ENCODE results near the gene CSMD2. TPM values are rescaled to one million over a fixed set of nuclear protein-coding genes. Genes with fewer than 3 reads are reported as not detected.

The CSMD2 gene
- total RNA-seq, 2 donors from 2014 or later, result not detected

- no peak overlapping the region for H3K27ac Mint-ChIP-seq
- no peaks in the 10 kb centered on the region for H3K36me3 Mint-ChIP-seq (ENCODE audit: low read depth)
- no peaks in the 10 kb centered on the region for H3K4me1 Mint-ChIP-seq
- no peaks in the 10 kb centered on the region for H3K9me3 Mint-ChIP-seq
- H3K4me3 Mint-ChIP-seq, result no peak overlapping the region
- no peak for ATAC-seq (replicated peaks)
- peaks cover 4% of the 10 kb centered on the region for H3K27me3 Mint-ChIP-seq
Measured at GRCh38 chr1:33836911-33837310, 328.1 kb downstream of the CSMD2 start.

GRCh38 chr1:33828654-33829053, 336.4 kb downstream of the CSMD2 start:
- ATAC-seq (replicated peaks), result no peak
- H3K27ac Mint-ChIP-seq, result no peak overlapping the region
- H3K4me3 Mint-ChIP-seq, result no peak overlapping the region
- H3K27me3 Mint-ChIP-seq, result peaks cover 16% of the 10 kb centered on the region
- no peaks in the 10 kb centered on the region for H3K4me1 Mint-ChIP-seq
- no peaks in the 10 kb centered on the region for H3K36me3 Mint-ChIP-seq (ENCODE audit: low read depth)
- no peaks in the 10 kb centered on the region for H3K9me3 Mint-ChIP-seq

- peaks cover 16% of the 10 kb centered on the region for H3K27me3 Mint-ChIP-seq
- H3K9me3 Mint-ChIP-seq, result no peaks in the 10 kb centered on the region
- H3K4me1 Mint-ChIP-seq, result no peaks in the 10 kb centered on the region
- no peaks in the 10 kb centered on the region for H3K36me3 Mint-ChIP-seq (ENCODE audit: low read depth)
- no peak for ATAC-seq (replicated peaks)
- no peak overlapping the region for H3K27ac Mint-ChIP-seq
- no peak overlapping the region for H3K4me3 Mint-ChIP-seq
Measured at GRCh38 chr1:33828059-33828458, 337.0 kb downstream of the CSMD2 start.

- no peaks in the 10 kb centered on the region for H3K36me3 Mint-ChIP-seq (ENCODE audit: low read depth)
- H3K27ac Mint-ChIP-seq, result no peak overlapping the region
- H3K4me1 Mint-ChIP-seq, result no peaks in the 10 kb centered on the region
- ATAC-seq (replicated peaks), result no peak
- no peaks in the 10 kb centered on the region for H3K9me3 Mint-ChIP-seq
- no peak overlapping the region for H3K4me3 Mint-ChIP-seq
- peaks cover 26% of the 10 kb centered on the region for H3K27me3 Mint-ChIP-seq
Measured at GRCh38 chr1:33826711-33827110, 338.3 kb downstream of the CSMD2 start.

GRCh38 chr1:33826311-33826710, 338.7 kb downstream of the CSMD2 start:
- no peak overlapping the region for H3K27ac Mint-ChIP-seq
- H3K27me3 Mint-ChIP-seq, result peaks cover 28% of the 10 kb centered on the region
- H3K4me3 Mint-ChIP-seq, result no peak overlapping the region
- H3K9me3 Mint-ChIP-seq, result no peaks in the 10 kb centered on the region
- H3K36me3 Mint-ChIP-seq (ENCODE audit: low read depth), result no peaks in the 10 kb centered on the region
- no peak for ATAC-seq (replicated peaks)
- no peaks in the 10 kb centered on the region for H3K4me1 Mint-ChIP-seq

GRCh38 chr1:33825506-33825905, 339.5 kb downstream of the CSMD2 start:
- H3K9me3 Mint-ChIP-seq, result no peaks in the 10 kb centered on the region
- no peaks in the 10 kb centered on the region for H3K36me3 Mint-ChIP-seq (ENCODE audit: low read depth)
- no peaks in the 10 kb centered on the region for H3K4me1 Mint-ChIP-seq
- H3K4me3 Mint-ChIP-seq, result no peak overlapping the region
- no peak for ATAC-seq (replicated peaks)
- no peak overlapping the region for H3K27ac Mint-ChIP-seq
- peaks cover 28% of the 10 kb centered on the region for H3K27me3 Mint-ChIP-seq

GRCh38 chr1:33824971-33825370, 340.1 kb downstream of the CSMD2 start:
- Mint-ChIP-seq H3K4me3 (no peak overlapping the region), H3K9me3 (no peaks in the 10 kb centered on the region), H3K4me1 (no peaks in the 10 kb centered on the region), H3K27me3 (peaks cover 28% of the 10 kb centered on the region), H3K27ac (no peak overlapping the region), H3K36me3 (ENCODE audit: low read depth) (no peaks in the 10 kb centered on the region)
- no peak for ATAC-seq (replicated peaks)

GRCh38 chr1:33824321-33824720, 340.7 kb downstream of the CSMD2 start:
- Mint-ChIP-seq H3K27ac (no peak overlapping the region), H3K4me3 (no peak overlapping the region), H3K36me3 (ENCODE audit: low read depth) (no peaks in the 10 kb centered on the region), H3K4me1 (no peaks in the 10 kb centered on the region), H3K27me3 (peaks cover 28% of the 10 kb centered on the region), H3K9me3 (no peaks in the 10 kb centered on the region)
- no peak for ATAC-seq (replicated peaks)

- no peak for ATAC-seq (replicated peaks)
- Mint-ChIP-seq H3K4me3 (no peak overlapping the region), H3K27me3 (peaks cover 25% of the 10 kb centered on the region), H3K9me3 (no peaks in the 10 kb centered on the region), H3K4me1 (no peaks in the 10 kb centered on the region), H3K27ac (no peak overlapping the region), H3K36me3 (ENCODE audit: low read depth) (no peaks in the 10 kb centered on the region)
Measured at GRCh38 chr1:33823830-33824229, 341.2 kb downstream of the CSMD2 start.

- no peaks in the 10 kb centered on the region for H3K9me3 Mint-ChIP-seq
- no peaks in the 10 kb centered on the region for H3K36me3 Mint-ChIP-seq (ENCODE audit: low read depth)
- peaks cover 23% of the 10 kb centered on the region for H3K27me3 Mint-ChIP-seq
- ATAC-seq (replicated peaks), result no peak
- no peaks in the 10 kb centered on the region for H3K4me1 Mint-ChIP-seq
- no peak overlapping the region for H3K27ac Mint-ChIP-seq
- no peak overlapping the region for H3K4me3 Mint-ChIP-seq
Measured at GRCh38 chr1:33823401-33823800, 341.6 kb downstream of the CSMD2 start.

GRCh38 chr1:33822396-33822795, 342.6 kb downstream of the CSMD2 start:
- H3K9me3 Mint-ChIP-seq, result no peaks in the 10 kb centered on the region
- H3K36me3 Mint-ChIP-seq (ENCODE audit: low read depth), result no peaks in the 10 kb centered on the region

GRCh38 chr1:33821291-33821690, 343.7 kb downstream of the CSMD2 start:
- Mint-ChIP-seq H3K27ac (no peak overlapping the region), H3K4me3 (no peak overlapping the region), H3K4me1 (no peaks in the 10 kb centered on the region), H3K36me3 (ENCODE audit: low read depth) (no peaks in the 10 kb centered on the region), H3K9me3 (no peaks in the 10 kb centered on the region), H3K27me3 (peaks cover 16% of the 10 kb centered on the region)
- ATAC-seq (replicated peaks), result no peak

More at GRCh38 chr1:33822396-33822795, 342.6 kb downstream of the CSMD2 start:
- no peak for ATAC-seq (replicated peaks)
- Mint-ChIP-seq H3K27me3 (peaks cover 22% of the 10 kb centered on the region), H3K4me1 (no peaks in the 10 kb centered on the region), H3K27ac (no peak overlapping the region), H3K4me3 (no peak overlapping the region)

GRCh38 chr1:33820804-33821203, 344.2 kb downstream of the CSMD2 start:
- Mint-ChIP-seq H3K4me1 (no peaks in the 10 kb centered on the region), H3K4me3 (no peak overlapping the region), H3K9me3 (no peaks in the 10 kb centered on the region), H3K27ac (no peak overlapping the region), H3K27me3 (peaks cover 17% of the 10 kb centered on the region), H3K36me3 (ENCODE audit: low read depth) (no peaks in the 10 kb centered on the region)
- no peak for ATAC-seq (replicated peaks)

GRCh38 chr1:33819913-33820311, 345.1 kb downstream of the CSMD2 start:
- ATAC-seq (replicated peaks), result no peak
- H3K27ac Mint-ChIP-seq, result no peak overlapping the region
- peaks cover 21% of the 10 kb centered on the region for H3K27me3 Mint-ChIP-seq
- peaks cover 1% of the 10 kb centered on the region for H3K9me3 Mint-ChIP-seq
- no peaks in the 10 kb centered on the region for H3K4me1 Mint-ChIP-seq
- no peaks in the 10 kb centered on the region for H3K36me3 Mint-ChIP-seq (ENCODE audit: low read depth)
- no peak overlapping the region for H3K4me3 Mint-ChIP-seq

- H3K27ac Mint-ChIP-seq, result no peak overlapping the region
- peaks cover 3% of the 10 kb centered on the region for H3K9me3 Mint-ChIP-seq
- no peaks in the 10 kb centered on the region for H3K36me3 Mint-ChIP-seq (ENCODE audit: low read depth)
- ATAC-seq (replicated peaks), result no peak
- peaks cover 26% of the 10 kb centered on the region for H3K27me3 Mint-ChIP-seq
- no peak overlapping the region for H3K4me3 Mint-ChIP-seq
- H3K4me1 Mint-ChIP-seq, result no peaks in the 10 kb centered on the region
Measured at GRCh38 chr1:33819290-33819912, 345.6 kb downstream of the CSMD2 start.

GRCh38 chr1:33818071-33818470, 347.0 kb downstream of the CSMD2 start:
- Mint-ChIP-seq H3K4me3 (no peak overlapping the region), H3K27me3 (peaks cover 35% of the 10 kb centered on the region), H3K9me3 (peaks cover 3% of the 10 kb centered on the region), H3K27ac (no peak overlapping the region), H3K36me3 (ENCODE audit: low read depth) (no peaks in the 10 kb centered on the region), H3K4me1 (no peaks in the 10 kb centered on the region)
- ATAC-seq (replicated peaks), result no peak
